Loucy (cell line): Measurements from ENCODE around the gene RTRAF.

Experiments used
- H2AFZ ChIP-seq: fragments of 200-600 bp; sonication (generic); 2 replicates; pipeline ENCODE4 v1.6.0; 2016; ENCODE audit warnings: antibody characterized with exemption, mild to moderate bottlenecking, low read length, moderate library complexity
- H3F3A ChIP-seq: fragments of 200-600 bp; 2 replicates; pipeline ENCODE4 v1.6.0; 2016; ENCODE audit warnings: antibody characterized with exemption, low read depth, mild to moderate bottlenecking
- H3K27me3 ChIP-seq: fragments of 200-600 bp; sonication (generic); 2 replicates; pipeline ENCODE4 v1.6.1; 2014; ENCODE audit warnings: low read length, mild to moderate bottlenecking; ENCODE audit not compliant: insufficient read depth, poor library complexity, severe bottlenecking
- H3K36me3 ChIP-seq: fragments of 200-600 bp; sonication (generic); 2 replicates; pipeline ENCODE4 v1.6.1; 2016; ENCODE audit warnings: low read length; ENCODE audit not compliant: insufficient read depth
- H3K4me1 ChIP-seq: fragments of 200-600 bp; sonication (generic); 2 replicates; pipeline ENCODE4 v1.5.1; 2014; ENCODE audit warnings: low read length, mild to moderate bottlenecking; ENCODE audit not compliant: insufficient read depth, poor library complexity, severe bottlenecking
- H3K4me2 ChIP-seq: fragments of 200-600 bp; sonication (generic); 2 replicates; pipeline ENCODE4 v1.6.0; 2014; ENCODE audit warnings: antibody characterized with exemption, low read length, low read depth, mild to moderate bottlenecking; ENCODE audit not compliant: poor library complexity, severe bottlenecking
- H3K4me3 ChIP-seq: fragments of 200-600 bp; sonication (generic); 2 replicates; pipeline ENCODE4 v1.5.1; 2014; ENCODE audit warnings: low read length, mild to moderate bottlenecking, mixed read lengths; ENCODE audit not compliant: poor library complexity, severe bottlenecking
- H3K79me2 ChIP-seq: fragments of 200-600 bp; sonication (generic); 2 replicates; pipeline ENCODE4 v1.6.1; 2014; ENCODE audit warnings: low read length; ENCODE audit not compliant: insufficient read depth
- H3K9ac ChIP-seq: fragments of 200-600 bp; sonication (generic); 2 replicates; pipeline ENCODE4 v1.6.0; 2014; ENCODE audit warnings: mild to moderate bottlenecking, low read depth, low read length, moderate library complexity; ENCODE audit not compliant: poor library complexity, severe bottlenecking
- H3K9me2 ChIP-seq: fragments of 200-600 bp; sonication (generic); replicated peaks from 2 replicates; pipeline ENCODE4 v1.6.1; 2016; ENCODE audit warnings: low read depth, low read length, mixed read lengths
- H3K9me3 ChIP-seq: fragments of 200-600 bp; sonication (generic); 2 replicates; pipeline ENCODE4 v1.6.1; 2014; ENCODE audit warnings: mild to moderate bottlenecking, antibody characterized with exemption, low read length, low read depth; ENCODE audit not compliant: insufficient read depth
- H4K20me1 ChIP-seq: fragments of 200-600 bp; sonication (generic); 2 replicates; pipeline ENCODE4 v1.6.0; 2014; ENCODE audit warnings: antibody characterized with exemption, low read length, mild to moderate bottlenecking; ENCODE audit not compliant: insufficient read depth, poor library complexity, severe bottlenecking
- EZH2phosphoT487 ChIP-seq: fragments of 200-600 bp; IDR thresholded peaks from 2 replicates; pipeline ENCODE4 v1.6.1; 2018; ENCODE audit warnings: antibody characterized with exemption, mild to moderate bottlenecking, moderate library complexity, borderline replicate concordance
- TF ChIP-seq, protein P1 (sequence below): fragments of 200-600 bp; sonication (generic); conservative IDR thresholded peaks from 2 replicates; pipeline ENCODE4 v1.5.1; 2014; ENCODE audit warnings: mild to moderate bottlenecking, antibody characterized with exemption, low read length

The RTRAF gene

DNA sequence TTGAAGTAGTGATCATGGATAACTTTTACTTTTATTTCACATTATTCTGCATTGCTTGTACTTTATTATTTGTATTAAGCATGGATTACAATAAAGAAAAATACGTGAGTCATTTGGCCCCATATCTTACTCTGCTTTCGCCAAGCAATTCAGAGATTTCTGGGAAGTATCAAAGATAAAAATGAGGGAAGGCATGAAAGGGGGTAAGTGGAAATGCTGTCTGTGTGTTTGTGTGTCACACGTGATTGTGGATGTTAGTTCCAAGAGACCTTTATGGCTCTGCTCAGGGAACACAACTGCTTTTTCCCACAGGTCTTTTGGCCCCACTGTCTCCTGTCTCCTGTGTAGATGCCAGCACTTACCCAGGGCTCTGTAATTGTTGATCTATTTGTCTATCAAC lies 69.0 kb downstream of the RTRAF start:
- Histone ChIP-seq H3K4me3 (no peak overlapping the region), H2AFZ (no peak overlapping the region), H3K79me2 (no peaks in the 10 kb centered on the region), H3K4me1 (peaks cover 7% of the 10 kb centered on the region), H3K9me3 (no peaks in the 10 kb centered on the region; the same call in 1 of the 2 replicates), H3K9me2 (no peaks in the 10 kb centered on the region), H3K4me2 (no peak overlapping the region), H3F3A (no peaks in the 10 kb centered on the region), H4K20me1 (no peaks in the 10 kb centered on the region), H3K36me3 (no peaks in the 10 kb centered on the region), H3K27me3 (no peaks in the 10 kb centered on the region), H3K9ac (no peak overlapping the region)
- no peak for TF ChIP-seq EZH2phosphoT487
- TF ChIP-seq, protein P1, sequence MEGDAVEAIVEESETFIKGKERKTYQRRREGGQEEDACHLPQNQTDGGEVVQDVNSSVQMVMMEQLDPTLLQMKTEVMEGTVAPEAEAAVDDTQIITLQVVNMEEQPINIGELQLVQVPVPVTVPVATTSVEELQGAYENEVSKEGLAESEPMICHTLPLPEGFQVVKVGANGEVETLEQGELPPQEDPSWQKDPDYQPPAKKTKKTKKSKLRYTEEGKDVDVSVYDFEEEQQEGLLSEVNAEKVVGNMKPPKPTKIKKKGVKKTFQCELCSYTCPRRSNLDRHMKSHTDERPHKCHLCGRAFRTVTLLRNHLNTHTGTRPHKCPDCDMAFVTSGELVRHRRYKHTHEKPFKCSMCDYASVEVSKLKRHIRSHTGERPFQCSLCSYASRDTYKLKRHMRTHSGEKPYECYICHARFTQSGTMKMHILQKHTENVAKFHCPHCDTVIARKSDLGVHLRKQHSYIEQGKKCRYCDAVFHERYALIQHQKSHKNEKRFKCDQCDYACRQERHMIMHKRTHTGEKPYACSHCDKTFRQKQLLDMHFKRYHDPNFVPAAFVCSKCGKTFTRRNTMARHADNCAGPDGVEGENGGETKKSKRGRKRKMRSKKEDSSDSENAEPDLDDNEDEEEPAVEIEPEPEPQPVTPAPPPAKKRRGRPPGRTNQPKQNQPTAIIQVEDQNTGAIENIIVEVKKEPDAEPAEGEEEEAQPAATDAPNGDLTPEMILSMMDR = no peak

DNA sequence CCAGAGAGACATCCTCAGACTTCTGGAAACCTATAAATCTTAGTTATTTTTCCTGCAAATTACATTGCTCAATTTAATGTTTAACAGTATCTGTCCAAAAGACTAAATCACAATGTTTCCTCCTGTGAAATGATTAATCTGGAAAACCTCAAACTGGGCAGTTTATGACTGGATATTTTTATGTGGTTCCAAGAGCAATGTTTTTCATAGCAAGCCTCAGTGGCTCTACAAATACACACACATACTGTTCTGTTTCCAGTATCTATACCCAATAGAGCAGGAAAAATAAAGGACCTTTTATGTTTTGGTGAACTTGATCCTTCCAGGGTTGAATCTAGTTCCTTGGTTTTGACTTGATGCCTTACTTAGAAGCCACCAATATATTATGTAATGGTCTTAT lies 70.3 kb downstream of the RTRAF start:
- H3K9ac ChIP-seq = no peak overlapping the region
- no peaks in the 10 kb centered on the region; the same call in 1 of the 2 replicates for H3K9me3 ChIP-seq
- no peak overlapping the region for H3K4me3 ChIP-seq
- no peaks in the 10 kb centered on the region for H3K27me3 ChIP-seq
- H2AFZ ChIP-seq = no peak overlapping the region
- no peaks in the 10 kb centered on the region for H3F3A ChIP-seq
- no peaks in the 10 kb centered on the region for H3K36me3 ChIP-seq
- H3K4me1 ChIP-seq = peaks cover 7% of the 10 kb centered on the region
- H3K4me2 ChIP-seq = no peak overlapping the region
- no peaks in the 10 kb centered on the region for H3K79me2 ChIP-seq
- no peaks in the 10 kb centered on the region for H4K20me1 ChIP-seq
- H3K9me2 ChIP-seq = no peaks in the 10 kb centered on the region
- TF ChIP-seq EZH2phosphoT487 = no peak
- TF ChIP-seq, protein P1 = no peak

DNA sequence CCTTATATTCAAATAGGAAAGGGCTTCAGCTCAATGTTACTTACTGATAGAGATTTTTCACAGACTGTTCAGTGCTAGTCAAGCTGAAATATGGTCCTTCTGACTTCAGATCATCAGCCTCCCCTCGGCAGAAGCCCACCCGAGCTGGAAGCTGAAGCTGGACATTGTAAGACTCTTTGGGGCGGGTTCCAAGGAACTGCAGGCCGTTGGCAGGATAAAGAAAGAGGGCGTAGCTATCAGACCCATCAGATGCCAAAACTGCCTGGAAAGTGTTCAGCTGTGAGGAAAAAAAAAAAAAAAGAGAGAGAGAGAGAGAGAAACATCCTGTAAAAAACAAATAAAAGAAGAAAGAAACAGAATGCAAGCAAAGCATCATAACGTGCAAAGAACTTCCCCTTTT lies 70.7 kb downstream of the RTRAF start:
- H4K20me1 ChIP-seq = no peaks in the 10 kb centered on the region
- H3K9me3 ChIP-seq = no peaks in the 10 kb centered on the region; the same call in 1 of the 2 replicates
- no peaks in the 10 kb centered on the region for H3K79me2 ChIP-seq
- H3K9me2 ChIP-seq = no peaks in the 10 kb centered on the region
- peaks cover 7% of the 10 kb centered on the region for H3K4me1 ChIP-seq
- no peak overlapping the region for H3K4me2 ChIP-seq
- TF ChIP-seq EZH2phosphoT487 = no peak
- TF ChIP-seq, protein P1 = no peak
- H2AFZ ChIP-seq = no peak overlapping the region
- no peaks in the 10 kb centered on the region for H3K36me3 ChIP-seq
- no peaks in the 10 kb centered on the region for H3K27me3 ChIP-seq
- H3F3A ChIP-seq = no peaks in the 10 kb centered on the region
- no peak overlapping the region for H3K4me3 ChIP-seq
- no peak overlapping the region for H3K9ac ChIP-seq
